Activated T-cell treated with anti-CD3 and anti-CD28 coated beads, Interleukin-2, amount 50 U/mL, for 48 hours (primary cell): ENCODE data around the gene SIX1.

Source experiments
- DNase-seq, 2 experiments: peaks; one replicate each; pipeline ENCODE4 v3.0.0-alpha.2; 2020

Gene SIX1

GRCh38 chr14:60655119-60655897 lies 6.0 kb upstream of the SIX1 start:
- DNase-seq: no peak

DNA sequence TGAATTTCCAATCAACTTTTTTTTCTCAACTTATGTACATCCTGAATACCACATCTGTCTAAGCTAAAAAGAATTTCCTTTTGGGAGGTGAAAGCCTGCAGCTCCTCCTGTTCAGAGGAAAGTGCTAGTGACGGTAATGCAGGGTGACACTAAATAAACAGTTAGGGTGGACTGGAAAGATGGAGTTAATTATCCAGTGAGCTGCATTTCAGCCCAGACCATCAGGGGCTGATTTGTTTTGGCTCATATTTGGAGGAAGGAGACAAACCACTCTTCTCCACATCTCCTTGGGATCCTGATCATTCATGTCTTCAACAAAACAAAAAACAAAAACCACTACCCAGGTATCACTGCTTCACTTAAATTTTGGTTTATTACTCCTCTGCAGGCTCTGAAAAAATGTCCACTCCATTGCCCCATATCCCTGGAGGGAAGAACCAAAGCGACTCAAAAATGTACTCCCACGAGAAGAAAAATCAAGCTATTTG lies 5.1 kb upstream of the SIX1 start:
- no peak for DNase-seq

DNA sequence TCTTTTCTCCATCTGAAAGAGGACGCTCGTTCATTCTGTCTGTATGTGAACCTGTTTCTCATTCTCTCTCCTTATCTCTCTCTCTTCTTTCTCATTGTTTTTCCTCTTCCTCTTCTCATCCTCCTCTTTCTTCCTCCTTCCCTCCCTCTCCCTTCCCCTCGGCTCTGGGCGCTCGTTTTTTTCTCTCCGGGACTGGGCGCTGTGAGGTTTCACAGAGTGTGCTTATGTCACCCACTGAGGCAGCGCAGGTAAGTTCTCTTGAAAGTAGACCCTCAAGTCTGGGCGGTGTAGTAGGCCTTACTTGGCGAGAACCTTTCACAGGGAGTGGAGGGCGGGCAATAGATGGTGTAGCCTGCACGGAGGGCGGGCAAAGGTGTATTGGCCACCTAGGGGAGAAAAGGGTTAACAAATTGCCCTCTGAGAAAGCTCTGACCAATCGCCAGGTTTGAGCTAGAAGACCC lies 4.5 kb upstream of the SIX1 start:
- DNase-seq: no peak

DNA sequence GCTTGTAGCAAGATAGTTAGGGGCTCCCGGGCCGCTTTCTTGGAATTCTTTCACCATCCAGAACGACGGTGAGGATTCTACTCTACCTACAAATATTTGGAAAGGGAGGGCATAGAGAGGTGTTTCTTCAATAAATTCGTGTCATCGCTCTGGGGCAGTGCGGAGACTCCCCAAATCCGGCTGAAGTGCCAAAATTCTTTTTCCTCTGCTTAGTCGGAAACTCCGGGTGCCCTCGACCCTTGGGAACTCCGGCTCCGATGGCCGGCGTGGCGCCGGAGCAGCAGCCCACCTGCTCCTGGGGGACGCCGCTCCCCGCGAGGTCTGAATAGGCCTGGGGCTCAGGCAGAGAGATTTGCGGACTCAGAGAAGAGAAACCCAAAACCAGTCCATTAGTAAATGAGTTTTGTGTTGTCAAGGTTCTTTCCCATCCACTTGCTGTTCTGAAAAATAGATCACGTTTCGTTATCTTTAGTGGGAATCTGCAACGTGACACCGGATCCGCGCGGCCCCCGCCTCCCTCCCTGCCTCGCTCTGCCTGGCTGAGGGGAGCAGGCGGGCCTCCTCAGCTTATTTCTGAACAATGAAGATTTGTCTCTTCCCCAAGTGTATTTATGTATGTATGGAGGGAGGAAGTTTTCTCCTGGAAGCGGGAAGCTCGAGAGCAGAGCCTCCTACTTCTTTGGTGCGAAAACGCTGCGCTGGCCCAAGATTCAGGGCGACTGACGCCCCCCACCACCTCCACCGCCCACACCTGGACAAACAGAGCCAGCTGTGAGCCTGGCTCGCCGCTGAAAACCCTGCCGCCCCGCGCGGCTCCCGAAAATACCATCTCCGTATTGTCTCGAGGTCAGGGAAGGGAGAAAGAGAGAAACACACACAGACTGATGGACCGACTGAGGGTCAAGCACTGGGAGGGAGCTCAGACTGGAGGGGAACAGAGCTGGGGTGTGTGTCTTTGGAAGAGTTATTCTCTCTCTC lies 3.7 kb upstream of the SIX1 start:
- no peak for DNase-seq

DNA sequence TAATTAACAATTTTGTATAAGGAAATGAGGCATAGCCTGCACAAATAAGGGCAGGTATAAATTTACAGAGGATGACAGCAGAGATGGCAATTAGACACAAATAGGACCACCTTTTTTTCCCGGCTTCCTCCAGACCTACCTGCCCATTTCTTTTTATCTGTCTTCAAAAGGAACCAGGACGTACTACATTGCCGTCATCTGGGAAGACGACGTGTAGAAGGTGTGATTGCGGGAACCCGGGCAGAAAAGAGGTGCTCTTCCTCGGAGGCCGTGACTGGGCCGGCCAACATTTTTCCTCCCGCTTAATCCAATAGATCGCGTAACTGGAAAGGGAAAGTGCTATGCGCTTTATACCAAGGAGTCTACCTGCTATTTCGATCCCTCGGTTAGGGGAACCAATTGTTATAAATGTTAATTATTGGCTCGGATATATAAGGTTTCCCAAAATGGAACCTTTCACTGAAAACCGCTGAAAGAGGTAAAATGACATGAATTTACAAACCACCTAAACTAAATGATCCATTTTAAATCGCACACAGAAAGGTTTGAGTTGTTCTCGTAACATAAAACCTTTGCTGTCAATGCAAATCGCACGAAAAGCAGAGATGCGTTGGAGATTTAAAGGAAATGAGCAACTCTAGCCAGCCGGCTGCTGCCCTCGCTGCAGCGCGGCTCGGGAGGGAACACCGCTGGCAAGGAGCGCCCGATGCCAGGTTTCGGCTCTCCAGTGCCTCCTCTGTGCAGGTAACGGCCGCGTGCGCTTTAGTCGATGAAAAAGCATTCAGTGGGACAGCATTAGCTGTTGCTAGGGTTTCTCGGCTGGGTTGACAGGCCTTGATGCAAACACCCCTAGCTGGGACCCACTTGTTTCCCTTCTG lies 2.8 kb upstream of the SIX1 start:
- DNase-seq: peak in 1 of 2 experiments; percentile 45

GRCh38 chr14:60651086-60651795 lies 2.0 kb upstream of the SIX1 start:
- no peak for DNase-seq

GRCh38 chr14:60650373-60650961 lies 1.2 kb upstream of the SIX1 start:
- DNase-seq: no peak

GRCh38 chr14:60649875-60650372 lies 647 bp upstream of the SIX1 start:
- no peak for DNase-seq

DNA sequence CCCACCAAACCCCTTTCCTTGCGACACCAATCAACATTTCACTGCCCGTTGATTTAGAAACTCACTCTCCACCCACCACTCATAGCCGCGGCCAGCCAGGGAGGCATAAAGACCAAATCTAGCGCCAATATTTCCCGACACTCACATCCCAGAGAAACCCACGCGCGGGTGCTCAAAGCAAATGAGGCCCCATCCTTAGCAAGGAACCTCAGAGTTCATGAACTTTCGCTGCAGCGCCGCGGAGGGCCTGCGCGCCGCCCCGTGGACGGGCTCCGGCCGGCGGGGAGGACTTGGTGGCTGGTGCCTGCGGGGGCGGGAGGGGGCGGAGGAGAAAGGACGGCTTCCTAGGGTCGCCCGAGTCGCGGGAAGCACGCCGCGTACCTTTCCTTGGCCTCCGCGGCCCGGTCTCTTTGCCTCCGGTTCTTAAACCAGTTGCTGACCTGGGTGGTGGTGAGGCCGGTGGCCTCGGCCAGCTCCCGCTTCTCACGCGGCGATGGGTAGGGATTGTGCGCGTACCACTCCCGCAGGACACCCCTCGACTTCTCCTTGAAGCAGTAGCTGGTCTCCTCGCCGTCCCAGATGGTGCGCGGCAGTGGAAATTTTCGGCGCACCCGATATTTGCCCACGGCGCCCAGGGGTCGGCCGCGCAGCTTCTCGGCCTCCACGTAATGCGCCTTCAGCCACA lies 886 bp downstream of the SIX1 start:
- peak in 1 of 2 experiments; percentile 40 for DNase-seq

GRCh38 chr14:60647837-60648248 lies 1.4 kb downstream of the SIX1 start:
- no peak for DNase-seq

DNA sequence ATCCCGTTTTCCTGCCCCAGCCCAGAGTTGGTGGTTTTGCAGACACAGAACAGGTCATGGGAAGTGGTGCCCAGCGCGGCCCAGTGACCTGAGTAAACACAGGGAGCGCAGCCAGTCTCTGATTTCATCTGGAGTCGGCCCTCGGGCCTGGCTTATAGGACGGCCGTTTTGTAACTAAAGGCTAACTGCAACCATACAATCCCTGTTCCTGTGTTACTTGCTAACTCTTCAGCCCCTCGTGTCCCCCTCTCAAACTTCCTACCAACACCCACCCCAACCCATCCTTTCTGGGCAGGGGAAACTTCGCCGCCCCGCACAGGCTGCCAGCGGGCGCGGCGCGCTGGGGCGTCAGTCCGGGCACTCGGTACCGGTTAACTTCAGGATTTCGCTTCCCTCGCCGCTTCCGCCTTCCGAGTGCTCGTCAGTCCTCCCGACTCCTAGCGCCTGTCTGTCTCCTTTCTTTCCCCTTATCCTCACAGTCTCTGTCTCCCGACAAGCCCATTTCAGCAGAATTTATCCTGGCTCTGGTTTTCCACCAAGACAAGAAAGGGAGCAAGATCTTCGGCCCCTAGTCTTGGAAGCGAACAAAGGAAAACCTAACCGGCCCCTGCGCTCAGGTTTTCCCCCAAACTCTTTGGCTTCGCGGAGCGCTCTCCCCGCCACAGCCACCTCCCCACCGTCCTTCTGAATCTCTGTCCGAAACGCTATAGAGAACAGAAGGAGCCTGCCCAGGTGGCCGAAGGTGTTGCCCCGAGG lies 2.0 kb downstream of the SIX1 start:
- peak in 1 of 2 experiments; percentile 48 for DNase-seq

- DNase-seq: no peak
Observed at GRCh38 chr14:60646226-60646818, 3.0 kb downstream of the SIX1 start.

DNA sequence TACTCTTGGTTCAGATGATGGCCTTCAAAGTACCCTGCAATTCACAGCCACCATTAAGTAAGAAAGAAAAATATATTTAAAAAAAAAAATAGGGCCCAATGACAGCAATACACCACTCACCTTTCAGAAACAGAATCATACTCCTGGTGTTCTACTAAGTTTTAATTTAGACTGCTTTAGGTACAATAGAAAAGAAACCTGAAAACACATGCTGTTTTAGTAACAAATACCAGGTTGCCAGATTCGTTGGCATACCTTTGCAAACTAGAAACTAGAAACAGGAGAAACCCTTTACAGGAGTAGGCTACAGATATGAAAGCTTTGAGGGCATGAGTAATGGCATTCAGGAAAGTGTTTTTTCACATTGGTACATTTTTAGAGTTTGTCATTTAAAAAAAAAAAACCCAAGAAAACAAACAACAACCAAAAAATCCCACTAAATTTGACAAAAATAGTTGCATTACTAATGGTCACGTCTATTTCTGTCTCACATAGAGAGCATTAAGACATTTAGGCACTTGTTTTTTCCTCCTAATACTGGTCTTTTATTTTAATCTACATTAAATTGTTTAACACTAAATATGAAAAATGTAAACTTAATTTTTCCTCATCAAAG lies 4.0 kb downstream of the SIX1 start:
- DNase-seq: no peak

DNA sequence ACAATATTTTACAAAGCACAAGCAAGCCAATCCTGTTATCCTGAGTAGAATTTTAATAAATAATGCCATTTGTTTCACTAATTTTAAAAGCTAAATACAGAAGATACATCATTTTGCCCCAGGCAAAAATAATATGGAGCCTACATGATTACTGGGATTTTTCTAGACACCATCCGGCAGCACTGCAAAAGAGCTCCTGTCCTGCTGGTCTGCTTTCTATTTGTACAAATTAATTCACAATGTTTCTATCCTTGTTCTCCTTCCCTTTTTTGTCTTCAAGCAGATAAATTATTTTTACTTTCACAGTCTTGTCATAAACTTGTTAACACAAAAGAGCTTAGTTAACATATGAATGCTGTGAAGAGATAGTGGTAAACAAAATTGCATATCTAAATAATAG lies 4.6 kb downstream of the SIX1 start:
- DNase-seq: no peak

DNA sequence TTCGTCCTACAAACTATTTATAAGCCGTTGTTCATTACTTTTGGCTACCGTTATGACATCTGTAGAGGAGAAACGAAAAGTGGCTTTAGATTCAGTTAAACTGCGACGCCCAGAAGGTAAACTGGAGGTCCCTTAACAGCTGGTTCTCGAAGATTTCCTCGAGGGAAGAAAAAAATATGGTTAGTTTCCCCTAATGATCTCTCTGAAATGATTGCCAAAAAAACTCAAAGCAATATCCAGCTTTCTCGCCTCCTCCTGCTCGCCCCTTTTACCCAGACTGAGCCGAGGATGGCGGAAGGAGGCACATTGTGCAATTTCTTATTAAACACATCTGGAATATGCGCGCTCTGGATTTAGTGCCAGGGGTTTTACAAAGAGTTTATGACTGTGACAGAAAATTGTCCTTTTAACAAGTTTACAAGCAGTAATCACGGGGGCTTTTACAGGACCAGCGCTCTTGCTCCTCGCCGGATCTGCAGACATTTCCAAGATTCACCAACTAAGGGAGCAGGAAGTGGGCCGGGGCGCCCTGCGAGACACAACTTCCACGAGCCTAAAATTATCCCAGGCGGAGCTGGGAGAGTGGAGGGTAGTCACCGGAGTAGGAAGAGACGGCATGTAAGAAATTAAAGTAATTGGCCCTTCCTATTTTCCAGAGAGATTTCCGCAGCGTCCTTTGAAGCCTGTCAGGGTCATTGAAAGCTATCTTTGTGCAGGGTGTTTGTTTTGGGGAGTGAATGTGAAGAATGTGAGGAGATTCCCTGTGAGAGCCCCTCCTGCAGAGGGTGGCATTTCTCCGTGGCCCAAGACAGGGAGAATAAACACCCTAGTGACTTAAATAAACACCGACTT lies 5.6 kb downstream of the SIX1 start:
- DNase-seq: no peak

GRCh38 chr14:60643141-60643462 lies 6.2 kb downstream of the SIX1 start:
- DNase-seq: no peak

DNA sequence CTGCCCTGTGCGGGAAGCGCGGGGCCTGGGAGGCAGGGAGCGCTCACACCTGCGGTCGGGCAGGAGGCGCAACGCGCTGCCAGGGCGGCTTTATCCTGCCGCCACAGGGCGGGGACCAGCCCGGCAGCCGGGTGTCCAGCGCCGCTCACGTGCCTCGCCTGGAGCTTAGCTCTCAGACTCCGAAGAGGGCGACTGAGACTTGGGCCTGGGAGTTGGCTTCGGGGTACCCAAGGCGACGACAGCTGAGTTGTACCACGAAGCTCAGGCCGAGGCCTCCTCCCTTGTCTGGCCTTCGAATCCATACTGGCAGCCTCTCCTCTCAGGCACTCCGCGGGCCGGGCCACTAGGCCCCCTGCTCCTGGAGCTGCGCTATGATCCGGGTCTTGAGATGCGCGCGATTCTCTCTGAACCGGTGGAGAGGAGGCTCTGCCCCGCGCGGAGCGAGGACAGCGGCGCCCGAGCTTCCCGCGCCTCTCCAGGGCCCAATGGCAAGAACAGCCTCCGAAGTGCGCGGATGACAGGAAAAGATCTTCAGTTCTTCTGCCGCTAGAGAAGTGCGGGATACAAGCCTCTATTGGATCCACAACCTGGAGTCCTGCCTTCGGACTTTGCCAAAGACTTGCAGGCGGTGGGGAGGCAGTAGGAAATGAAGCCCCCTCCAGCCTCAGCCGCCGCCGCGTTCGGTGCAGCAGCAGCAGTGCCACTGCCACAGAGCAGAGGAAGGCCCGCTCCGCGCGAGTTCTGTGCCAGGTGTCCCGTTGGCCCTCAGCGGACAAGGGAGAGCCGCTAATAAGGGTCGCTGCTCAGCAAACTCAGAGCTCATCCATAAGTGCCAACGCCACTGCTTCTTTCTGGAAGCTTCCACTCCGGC lies 6.8 kb downstream of the SIX1 start:
- DNase-seq: peak in 1 of 2 experiments; percentile 47
